ENCODE measurements around the gene MXD3. TPM values are rescaled to one million over a fixed set of nuclear protein-coding genes. Genes with fewer than 3 reads are reported as not detected.

Gene MXD3
- total and polyA plus RNA-seq, 2 experiments from 2014 or later, result 9.9 to 11.6 TPM

GRCh38 chr5:177330991-177331842 lies 19.5 kb upstream of the MXD3 start:
- Histone ChIP-seq H3K4me1 (ENCODE audit: insufficient read depth) (no peaks in the 10 kb centered on the region; the same call in 1 of the 2 replicates), H3K9me2 (ENCODE audit: insufficient read depth) (no peaks in the 10 kb centered on the region), H3F3A (replicated peaks; ENCODE audit: low read depth) (no peaks in the 10 kb centered on the region), H3K27ac (ENCODE audit: low read depth) (no peak overlapping the region), H3K36me3 (ENCODE audit: insufficient read depth) (peaks cover 5% of the 10 kb centered on the region; the same call in 1 of the 2 replicates), H3K4me3 (no peak overlapping the region), H3K27me3 (ENCODE audit: insufficient read depth) (no peaks in the 10 kb centered on the region), H3K79me2 (replicated peaks; ENCODE audit: insufficient read depth) (0 out of 2 replicates have a peak, but pooled peaks cover 7% of the 10 kb centered on the region), H2AFZ (no peak overlapping the region), H3K4me2 (no peak overlapping the region), H4K20me1 (replicated peaks; ENCODE audit: insufficient read depth) (peaks cover 3% of the 10 kb centered on the region; the same call in 1 of the 2 replicates)
- no peak for ATAC-seq
- peaks cover 42% of the 10 kb centered on the region for H3K36me3 Mint-ChIP-seq (ENCODE audit: low read depth)
- H3K27me3 Mint-ChIP-seq (ENCODE audit: insufficient read depth, low read depth, poor library complexity), result peaks cover 9% of the 10 kb centered on the region
- H3K27ac Mint-ChIP-seq, result 0 out of 2 replicates have a peak overlapping the region, but pooled peaks have one; percentile 49
- no peak for TF ChIP-seq ZNF331 (CRISPR knock-in tag; IDR thresholded peaks at IDR 0.05; ENCODE audit: low read depth)
- no peak for TF ChIP-seq CTCF (conservative IDR thresholded peaks at IDR 0.05; ENCODE audit: low read depth in 2 of 2)
- TF ChIP-seq NANOG (IDR thresholded peaks at IDR 0.05; ENCODE audit: borderline replicate concordance), result no peak
- TF ChIP-seq, protein P1, sequence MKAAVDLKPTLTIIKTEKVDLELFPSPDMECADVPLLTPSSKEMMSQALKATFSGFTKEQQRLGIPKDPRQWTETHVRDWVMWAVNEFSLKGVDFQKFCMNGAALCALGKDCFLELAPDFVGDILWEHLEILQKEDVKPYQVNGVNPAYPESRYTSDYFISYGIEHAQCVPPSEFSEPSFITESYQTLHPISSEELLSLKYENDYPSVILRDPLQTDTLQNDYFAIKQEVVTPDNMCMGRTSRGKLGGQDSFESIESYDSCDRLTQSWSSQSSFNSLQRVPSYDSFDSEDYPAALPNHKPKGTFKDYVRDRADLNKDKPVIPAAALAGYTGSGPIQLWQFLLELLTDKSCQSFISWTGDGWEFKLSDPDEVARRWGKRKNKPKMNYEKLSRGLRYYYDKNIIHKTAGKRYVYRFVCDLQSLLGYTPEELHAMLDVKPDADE (IDR thresholded peaks at IDR 0.05), result no peak
- no peaks in the 10 kb centered on the region for H3K9me3 Mint-ChIP-seq
- no peak overlapping the region for H3K4me3 Mint-ChIP-seq
- no peak for DNase-seq (ENCODE audit: low spot score)
- H3K4me1 Mint-ChIP-seq, result peaks cover 9% of the 10 kb centered on the region

DNA sequence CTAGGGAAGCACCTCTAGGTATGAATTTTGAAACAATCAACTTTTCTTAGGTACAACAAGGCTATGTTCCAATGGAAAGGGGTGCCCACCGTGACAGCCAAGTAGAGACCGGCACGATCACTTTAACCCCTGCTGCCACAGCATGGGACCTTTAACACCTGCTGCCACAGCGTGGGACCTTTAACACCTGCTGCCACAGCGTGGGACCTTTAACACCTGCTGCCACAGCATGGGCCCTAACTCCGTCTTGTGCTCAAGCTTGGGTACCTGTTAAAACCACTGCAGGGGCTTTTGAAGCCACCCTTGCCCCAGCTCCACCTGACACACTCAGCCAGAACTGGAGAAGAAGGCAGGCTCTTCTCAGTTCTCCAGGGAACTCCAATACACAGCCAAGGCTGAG lies 18.2 kb upstream of the MXD3 start:
- H3K4me3 Mint-ChIP-seq, result no peak overlapping the region
- H3F3A ChIP-seq (replicated peaks; ENCODE audit: low read depth), result no peaks in the 10 kb centered on the region; the same call in 1 of the 2 replicates
- H3K36me3 ChIP-seq (ENCODE audit: insufficient read depth), result peaks cover 5% of the 10 kb centered on the region; the same call in 1 of the 2 replicates
- no peak overlapping the region for H2AFZ ChIP-seq
- peaks cover 12% of the 10 kb centered on the region for H3K4me1 Mint-ChIP-seq
- ATAC-seq, result no peak
- H3K27ac ChIP-seq (ENCODE audit: low read depth), result no peak overlapping the region
- H4K20me1 ChIP-seq (replicated peaks; ENCODE audit: insufficient read depth), result peaks cover 3% of the 10 kb centered on the region; the same call in 1 of the 2 replicates
- no peak overlapping the region for H3K4me2 ChIP-seq
- DNase-seq (ENCODE audit: low spot score), result no peak
- H3K4me3 ChIP-seq, result no peak overlapping the region
- H3K36me3 Mint-ChIP-seq (ENCODE audit: low read depth), result peaks cover 33% of the 10 kb centered on the region
- H3K4me1 ChIP-seq (ENCODE audit: insufficient read depth), result peaks cover 9% of the 10 kb centered on the region
- peaks cover 7% of the 10 kb centered on the region for H3K27me3 Mint-ChIP-seq (ENCODE audit: insufficient read depth, low read depth, poor library complexity)
- 0 out of 2 replicates have a peak, but pooled peaks cover 7% of the 10 kb centered on the region for H3K79me2 ChIP-seq (replicated peaks; ENCODE audit: insufficient read depth)
- no peaks in the 10 kb centered on the region for H3K9me2 ChIP-seq (ENCODE audit: insufficient read depth)
- no peaks in the 10 kb centered on the region for H3K9me3 Mint-ChIP-seq
- no peaks in the 10 kb centered on the region for H3K27me3 ChIP-seq (ENCODE audit: insufficient read depth)
- H3K27ac Mint-ChIP-seq, result no peak overlapping the region
- TF ChIP-seq EZH2 (IDR thresholded peaks at IDR 0.05; ENCODE audit: low read depth, unreplicated experiment) (no peak), JUNB (IDR thresholded peaks at IDR 0.05; ENCODE audit: unreplicated experiment) (no peak), NANOG (IDR thresholded peaks at IDR 0.05; ENCODE audit: borderline replicate concordance) (no peak), ZNF331 (CRISPR knock-in tag; IDR thresholded peaks at IDR 0.05; ENCODE audit: low read depth) (no peak), STAT1 (IDR thresholded peaks at IDR 0.05; ENCODE audit: unreplicated experiment) (no peak), CTCF (conservative IDR thresholded peaks at IDR 0.05; ENCODE audit: low read depth in 2 of 2) (no peak), ZNF114 (CRISPR knock-in tag; IDR thresholded peaks at IDR 0.05) (no peak), CREB1 (CRISPR knock-in tag; IDR thresholded peaks at IDR 0.05; ENCODE audit: low read depth) (no peak)
- TF ChIP-seq, protein P1 (IDR thresholded peaks at IDR 0.05), result no peak
- TF ChIP-seq, protein P2, sequence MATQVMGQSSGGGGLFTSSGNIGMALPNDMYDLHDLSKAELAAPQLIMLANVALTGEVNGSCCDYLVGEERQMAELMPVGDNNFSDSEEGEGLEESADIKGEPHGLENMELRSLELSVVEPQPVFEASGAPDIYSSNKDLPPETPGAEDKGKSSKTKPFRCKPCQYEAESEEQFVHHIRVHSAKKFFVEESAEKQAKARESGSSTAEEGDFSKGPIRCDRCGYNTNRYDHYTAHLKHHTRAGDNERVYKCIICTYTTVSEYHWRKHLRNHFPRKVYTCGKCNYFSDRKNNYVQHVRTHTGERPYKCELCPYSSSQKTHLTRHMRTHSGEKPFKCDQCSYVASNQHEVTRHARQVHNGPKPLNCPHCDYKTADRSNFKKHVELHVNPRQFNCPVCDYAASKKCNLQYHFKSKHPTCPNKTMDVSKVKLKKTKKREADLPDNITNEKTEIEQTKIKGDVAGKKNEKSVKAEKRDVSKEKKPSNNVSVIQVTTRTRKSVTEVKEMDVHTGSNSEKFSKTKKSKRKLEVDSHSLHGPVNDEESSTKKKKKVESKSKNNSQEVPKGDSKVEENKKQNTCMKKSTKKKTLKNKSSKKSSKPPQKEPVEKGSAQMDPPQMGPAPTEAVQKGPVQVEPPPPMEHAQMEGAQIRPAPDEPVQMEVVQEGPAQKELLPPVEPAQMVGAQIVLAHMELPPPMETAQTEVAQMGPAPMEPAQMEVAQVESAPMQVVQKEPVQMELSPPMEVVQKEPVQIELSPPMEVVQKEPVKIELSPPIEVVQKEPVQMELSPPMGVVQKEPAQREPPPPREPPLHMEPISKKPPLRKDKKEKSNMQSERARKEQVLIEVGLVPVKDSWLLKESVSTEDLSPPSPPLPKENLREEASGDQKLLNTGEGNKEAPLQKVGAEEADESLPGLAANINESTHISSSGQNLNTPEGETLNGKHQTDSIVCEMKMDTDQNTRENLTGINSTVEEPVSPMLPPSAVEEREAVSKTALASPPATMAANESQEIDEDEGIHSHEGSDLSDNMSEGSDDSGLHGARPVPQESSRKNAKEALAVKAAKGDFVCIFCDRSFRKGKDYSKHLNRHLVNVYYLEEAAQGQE (IDR thresholded peaks at IDR 0.05; ENCODE audit: unreplicated experiment), result no peak

Data from GM23338 (cell line).